Upper lobe of left lung (tissue), 4 donors: ENCODE results near the gene ATP9A.

Source experiments
- CTCF ChIP-seq, 6 experiments: fragments of 450-650 bp in 4 of 6; fragments of 200-600 bp in 2 of 6; sonication (generic) in 2 of 6; IDR thresholded peaks; one replicate each; pipeline ENCODE4 v1.5.1; 2016 to 2019; ENCODE audit warnings: antibody characterized with exemption in 6 of 6
- EP300 ChIP-seq, 4 donors: sonication (generic); formaldehyde crosslinking; IDR thresholded peaks; one replicate each; pipeline ENCODE4 v1.5.1; 2017; ENCODE audit warnings: antibody characterized with exemption in 4 of 4, control low read depth in 2 of 4
- POLR2A ChIP-seq, 4 donors: fragments of 450-650 bp; IDR thresholded peaks; one replicate each; pipeline ENCODE4 v1.5.1; 2016 to 2017; ENCODE audit warnings: antibody characterized with exemption in 4 of 4, mild to moderate bottlenecking in 2 of 4

- TF ChIP-seq CTCF (IDR thresholded peaks at IDR 0.05) (no peak), POLR2A (IDR thresholded peaks at IDR 0.05) (no peak), EP300 (IDR thresholded peaks at IDR 0.05) (no peak)
Observed at GRCh38 chr20:51623255-51623654, 144.9 kb downstream of the ATP9A start.
